T-cell (primary cell): ENCODE results near the gene RAC3. TPM values are rescaled to one million over a fixed set of nuclear protein-coding genes. Genes with fewer than 3 reads are reported as not detected.

Source experiments
- ATAC-seq, 4 experiments: fragments of 200-7000 bp in 3 of 4; fragments of 150-1000 bp in 1 of 4; cut with Tn5 transposase; replicated peaks in 1 of 4; 1 replicate in 3 of 4; 2 replicates in 1 of 4; pipeline ENCODE4 v1.10.0; 2021; ENCODE audit warnings: moderate library complexity in 3 of 4, mild to moderate bottlenecking in 2 of 4, moderate number of reproducible peaks in 1 of 4
- CTCF ChIA-PET, 2 donors: fragments of 300-600 bp; sonication (Branson Sonifier 250); formaldehyde crosslinking; loops; one replicate each; lab custom pipeline; 2022; ENCODE audit warnings: antibody characterized with exemption in 2 of 2; lab: Charles Lee
- POLR2A ChIA-PET, 2 donors: fragments of 300-600 bp; sonication (Branson Sonifier 250); formaldehyde crosslinking; loops; one replicate each; lab custom pipeline; 2022; ENCODE audit warnings: antibody characterized with exemption in 2 of 2; lab: Charles Lee
- DNase-seq, 35 experiments: peaks; one replicate each; pipeline versions ENCODE4 v3.0.0 to v3.0.0-alpha.2; 2013 to 2023
- H3K27ac ChIP-seq: one replicate; pipeline ENCODE4 v1.5.1; 2013; ENCODE audit warnings: low read length
- H3K27me3 ChIP-seq, 2 experiments: replicated peaks in 1 of 2; 1 replicate in 1 of 2; 2 replicates in 1 of 2; pipeline versions ENCODE4 v1.6.1 to v1.7.0; 2013; ENCODE audit warnings: low read length in 1 of 2, mixed read lengths in 1 of 2; ENCODE audit not compliant: control insufficient read depth in 2 of 2, insufficient read depth in 2 of 2; ENCODE audit errors: extremely low read depth in 1 of 2
- H3K36me3 ChIP-seq, 2 donors: 1 replicate in 1 of 2; 2 replicates in 1 of 2; pipeline versions ENCODE4 v1.6.1 to v1.7.0; 2013; ENCODE audit warnings: low read length in 1 of 2; ENCODE audit not compliant: control insufficient read depth in 2 of 2, insufficient read depth in 1 of 2; ENCODE audit errors: extremely low read depth in 1 of 2
- H3K4me1 ChIP-seq, 2 experiments: 1 replicate in 1 of 2; 2 replicates in 1 of 2; pipeline versions ENCODE4 v1.6.1 to v1.7.0; 2013; ENCODE audit warnings: low read length in 2 of 2, mixed read lengths in 1 of 2; ENCODE audit not compliant: insufficient read depth in 2 of 2, control insufficient read depth in 1 of 2; ENCODE audit errors: extremely low read depth in 1 of 2
- H3K4me3 ChIP-seq, 2 donors: 1 replicate in 1 of 2; 2 replicates in 1 of 2; pipeline versions ENCODE4 v1.5.1 to v1.7.0; 2013; ENCODE audit warnings: mild to moderate bottlenecking in 2 of 2, low read length in 1 of 2, moderate library complexity in 1 of 2; ENCODE audit not compliant: control insufficient read depth in 1 of 2; ENCODE audit errors: extremely low read depth in 1 of 2
- H3K9me3 ChIP-seq: 2 replicates; pipeline ENCODE4 v1.7.0; 2013
- H3K27ac Mint-ChIP-seq, 2 donors: one replicate each; pipeline ENCODE4 v1.8.0; 2020 to 2021; ENCODE audit warnings: mild to moderate bottlenecking in 2 of 2, mixed read lengths in 2 of 2
- H3K27me3 Mint-ChIP-seq, 2 donors: one replicate each; pipeline ENCODE4 v1.8.0; 2021 to 2022; ENCODE audit warnings: mixed read lengths in 2 of 2
- H3K36me3 Mint-ChIP-seq: one replicate; pipeline ENCODE4 v1.8.0; 2021; ENCODE audit warnings: mixed read lengths
- H3K4me1 Mint-ChIP-seq, 3 donors: one replicate each; pipeline ENCODE4 v1.8.0; 2020 to 2022; ENCODE audit warnings: mixed read lengths in 3 of 3, mild to moderate bottlenecking in 1 of 3
- H3K4me3 Mint-ChIP-seq, 3 donors: one replicate each; pipeline ENCODE4 v1.8.0; 2020 to 2022; ENCODE audit warnings: mild to moderate bottlenecking in 3 of 3, mixed read lengths in 3 of 3, moderate library complexity in 3 of 3
- H3K9me3 Mint-ChIP-seq, 3 donors: one replicate each; pipeline ENCODE4 v1.8.0; 2020 to 2022; ENCODE audit warnings: mixed read lengths in 3 of 3
- WGBS: methylation state at CpG from one replicate; pipeline ENCODE4 v1.1.5; 2013; ENCODE audit warnings: missing lambda C conversion rate; ENCODE audit not compliant: insufficient coverage; 5-methylcytosine and 5-hydroxymethylcytosine counted together
- total RNA-seq, 35 experiments: library from RNA in 6 of 35; stranded (reverse) in 6 of 35; fragments of 120-200 nt in 1 of 35; gene quantifications; one replicate each; pipeline versions ENCODE4 v1.2.1 to v1.2.4 and lab custom pipeline; 2013 to 2026

The RAC3 gene
- total RNA-seq, 5 donors from 2014 or later (not counting 1 experiment from before 2014, with no cell fraction given) = 1.1 to 5.4 (median 3.6) TPM

- Mint-ChIP-seq H3K27me3 (no peaks in the 10 kb centered on the region), H3K36me3 (no peaks in the 10 kb centered on the region), H3K9me3 (no peaks in the 10 kb centered on the region), H3K4me1 (peaks cover 7 to 14% (median 14%) of the 10 kb centered on the region in 3 donors), H3K27ac (no peak overlapping the region), H3K4me3 (no peak overlapping the region)
- CTCF ChIA-PET = interaction anchor here in 1 of 2 donors (0.5 kb wide), 1 partner anchor 492 kb away, joined by 5 read pairs; no protein-coding TSS in a partner anchor
- H3K4me1 ChIP-seq = peaks cover 7 to 14% of the 10 kb centered on the region in 2 experiments
- H3K4me3 ChIP-seq = no peak overlapping the region
- no peak for ATAC-seq
- H3K36me3 ChIP-seq = no peaks in the 10 kb centered on the region
- H3K27me3 ChIP-seq = no peaks in the 10 kb centered on the region
- POLR2A ChIA-PET = no interaction called here
- no CpG with 5 or more reads among the region's 17 CpGs for WGBS
- no peak overlapping the region for H3K27ac ChIP-seq
- H3K9me3 ChIP-seq = no peaks in the 10 kb centered on the region
- no peak for DNase-seq
Measured at GRCh38 chr17:82041144-82041814, 9.8 kb downstream of the RAC3 start.

- Mint-ChIP-seq H3K4me3 (no peak overlapping the region), H3K27ac (no peak overlapping the region), H3K9me3 (no peaks in the 10 kb centered on the region), H3K36me3 (peaks cover 6% of the 10 kb centered on the region), H3K4me1 (peaks cover 5 to 10% (median 9%) of the 10 kb centered on the region in 3 donors), H3K27me3 (no peaks in the 10 kb centered on the region)
- POLR2A ChIA-PET = no interaction called here
- WGBS = 72% methylated on average over 6 of the region's 9 CpGs
- no peaks in the 10 kb centered on the region for H3K27me3 ChIP-seq
- no peak for DNase-seq
- no peaks in the 10 kb centered on the region for H3K9me3 ChIP-seq
- no peak for ATAC-seq
- H3K27ac ChIP-seq = no peak overlapping the region
- no peaks in the 10 kb centered on the region for H3K36me3 ChIP-seq
- H3K4me3 ChIP-seq = no peak overlapping the region
- CTCF ChIA-PET = no interaction called here
- peaks cover 3 to 6% of the 10 kb centered on the region in 2 experiments for H3K4me1 ChIP-seq
Measured at GRCh38 chr17:82042649-82043048, 11.2 kb downstream of the RAC3 start.

GRCh38 chr17:82043507-82043906 lies 12.0 kb downstream of the RAC3 start:
- ChIA-PET CTCF (interaction anchor here in 1 of 2 donors (1.0 kb wide), 1 partner anchor 21 kb away, joined by 9 read pairs; the partner anchor contains the start of genes CENPX and LRRC45), POLR2A (no interaction called here)
- no peak overlapping the region for H3K27ac Mint-ChIP-seq
- Histone ChIP-seq H3K9me3 (no peaks in the 10 kb centered on the region), H3K27me3 (no peaks in the 10 kb centered on the region), H3K4me1 (no peaks in the 10 kb centered on the region), H3K36me3 (peaks cover 4 to 5% of the 10 kb centered on the region in 2 donors), H3K27ac (no peak overlapping the region), H3K4me3 (no peak overlapping the region)
- DNase-seq (no peak), ATAC-seq (no peak)
- no peaks in the 10 kb centered on the region for H3K9me3 Mint-ChIP-seq
- H3K4me1 Mint-ChIP-seq = peaks cover 0 to 6% (median 5%) of the 10 kb centered on the region in 3 donors
- no peak overlapping the region for H3K4me3 Mint-ChIP-seq
- no peaks in the 10 kb centered on the region for H3K27me3 Mint-ChIP-seq
- 93% methylated on average over 12 of the region's 16 CpGs for WGBS
- peaks cover 7% of the 10 kb centered on the region for H3K36me3 Mint-ChIP-seq

GRCh38 chr17:82045936-82046484 lies 14.5 kb downstream of the RAC3 start:
- ChIA-PET CTCF (no interaction called here), POLR2A (no interaction called here)
- H3K4me3 ChIP-seq = no peak overlapping the region
- Mint-ChIP-seq H3K9me3 (no peaks in the 10 kb centered on the region), H3K4me1 (peaks cover 5 to 11% (median 10%) of the 10 kb centered on the region in 3 donors), H3K36me3 (peaks cover 7% of the 10 kb centered on the region), H3K27ac (peak overlapping the region in 1 of 2 donors; percentile 58), H3K27me3 (no peaks in the 10 kb centered on the region), H3K4me3 (no peak overlapping the region)
- no peak for DNase-seq
- ATAC-seq = no peak
- WGBS = 87% methylated on average over 13 of the region's 14 CpGs
- peaks cover 0 to 18% of the 10 kb centered on the region in 2 experiments for H3K4me1 ChIP-seq
- H3K27ac ChIP-seq = no peak overlapping the region
- peaks cover 4 to 8% of the 10 kb centered on the region in 2 donors for H3K36me3 ChIP-seq
- no peaks in the 10 kb centered on the region for H3K9me3 ChIP-seq
- no peaks in the 10 kb centered on the region for H3K27me3 ChIP-seq

- no peak for DNase-seq
Measured at GRCh38 chr17:82046903-82047302, 15.4 kb downstream of the RAC3 start.

GRCh38 chr17:82047379-82047778 lies 15.9 kb downstream of the RAC3 start:
- Mint-ChIP-seq H3K9me3 (no peaks in the 10 kb centered on the region), H3K27ac (no peak overlapping the region), H3K27me3 (no peaks in the 10 kb centered on the region), H3K4me3 (peak overlapping the region in 2 of 3 donors; percentile 29 to 36), H3K36me3 (peaks cover 7% of the 10 kb centered on the region), H3K4me1 (peaks cover 5 to 11% (median 10%) of the 10 kb centered on the region in 3 donors)
- H3K4me3 ChIP-seq = no peak overlapping the region
- ChIA-PET CTCF (no interaction called here), POLR2A (no interaction called here)
- peaks cover 3 to 23% of the 10 kb centered on the region in 2 experiments for H3K4me1 ChIP-seq
- H3K27ac ChIP-seq = no peak overlapping the region
- no peak for DNase-seq
- ATAC-seq = no peak
- no peaks in the 10 kb centered on the region for H3K27me3 ChIP-seq
- H3K36me3 ChIP-seq = peaks cover 4 to 8% of the 10 kb centered on the region in 2 donors
- WGBS = 75% methylated on average over 21 of the region's 24 CpGs
- no peaks in the 10 kb centered on the region for H3K9me3 ChIP-seq

More at GRCh38 chr17:82046903-82047302, 15.4 kb downstream of the RAC3 start:
- CTCF ChIA-PET = no interaction called here
- no peak for ATAC-seq
- peaks cover 5 to 11% (median 10%) of the 10 kb centered on the region in 3 donors for H3K4me1 Mint-ChIP-seq
- H3K4me3 Mint-ChIP-seq = no peak overlapping the region
- peaks cover 7% of the 10 kb centered on the region for H3K36me3 Mint-ChIP-seq
- no peaks in the 10 kb centered on the region for H3K27me3 ChIP-seq
- H3K36me3 ChIP-seq = peaks cover 4 to 8% of the 10 kb centered on the region in 2 donors
- H3K4me3 ChIP-seq = no peak overlapping the region
- H3K27ac ChIP-seq = no peak overlapping the region
- WGBS = 98% methylated on average over 21 of the region's 21 CpGs
- no peaks in the 10 kb centered on the region for H3K9me3 ChIP-seq
- H3K4me1 ChIP-seq = peaks cover 0 to 19% of the 10 kb centered on the region in 2 experiments
- no peak overlapping the region for H3K27ac Mint-ChIP-seq
- H3K9me3 Mint-ChIP-seq = no peaks in the 10 kb centered on the region
- no peaks in the 10 kb centered on the region for H3K27me3 Mint-ChIP-seq
- POLR2A ChIA-PET = no interaction called here
